OCI-LY3 (cell line): ENCODE data around the gene MROH8.

ENCODE experiments used
- EZH2phosphoT487 ChIP-seq: fragments of 200-600 bp; shearing (Covaris generic); IDR thresholded peaks from 2 replicates; pipeline ENCODE4 v1.6.1; 2018; ENCODE audit warnings: antibody characterized with exemption, mixed run types, low read depth
- TF ChIP-seq, protein P1 (sequence below): fragments of 200-600, 300-600 bp; sonication (generic); IDR thresholded peaks from 2 replicates; pipeline ENCODE4 v1.5.1; 2014; ENCODE audit warnings: antibody characterized with exemption, low read length, low read depth

GRCh38 chr20:37204056-37204455 lies 24.7 kb upstream of the MROH8 start:
- TF ChIP-seq, protein P1, sequence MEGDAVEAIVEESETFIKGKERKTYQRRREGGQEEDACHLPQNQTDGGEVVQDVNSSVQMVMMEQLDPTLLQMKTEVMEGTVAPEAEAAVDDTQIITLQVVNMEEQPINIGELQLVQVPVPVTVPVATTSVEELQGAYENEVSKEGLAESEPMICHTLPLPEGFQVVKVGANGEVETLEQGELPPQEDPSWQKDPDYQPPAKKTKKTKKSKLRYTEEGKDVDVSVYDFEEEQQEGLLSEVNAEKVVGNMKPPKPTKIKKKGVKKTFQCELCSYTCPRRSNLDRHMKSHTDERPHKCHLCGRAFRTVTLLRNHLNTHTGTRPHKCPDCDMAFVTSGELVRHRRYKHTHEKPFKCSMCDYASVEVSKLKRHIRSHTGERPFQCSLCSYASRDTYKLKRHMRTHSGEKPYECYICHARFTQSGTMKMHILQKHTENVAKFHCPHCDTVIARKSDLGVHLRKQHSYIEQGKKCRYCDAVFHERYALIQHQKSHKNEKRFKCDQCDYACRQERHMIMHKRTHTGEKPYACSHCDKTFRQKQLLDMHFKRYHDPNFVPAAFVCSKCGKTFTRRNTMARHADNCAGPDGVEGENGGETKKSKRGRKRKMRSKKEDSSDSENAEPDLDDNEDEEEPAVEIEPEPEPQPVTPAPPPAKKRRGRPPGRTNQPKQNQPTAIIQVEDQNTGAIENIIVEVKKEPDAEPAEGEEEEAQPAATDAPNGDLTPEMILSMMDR, result no peak
- no peak for TF ChIP-seq EZH2phosphoT487
